ENCODE data around the gene GNL1. TPM values are rescaled to one million over a fixed set of nuclear protein-coding genes. Genes with fewer than 3 reads are reported as not detected.

The GNL1 gene
- total and polyA plus RNA-seq, 9 of the 15 experiments (the other 6 are each of a cell fraction or from before 2014, with no cell fraction given) = 0.73 to 112 (median 58.0) TPM

GRCh38 chr6:30571075-30571761, 14.9 kb upstream of the GNL1 start, which contains the start of gene ABCF1 (continued):
- no peak for TF ChIP-seq PATZ1 (CRISPR knock-in tag; IDR thresholded peaks at IDR 0.05; ENCODE audit: borderline replicate concordance)
- TF ChIP-seq, protein P1, sequence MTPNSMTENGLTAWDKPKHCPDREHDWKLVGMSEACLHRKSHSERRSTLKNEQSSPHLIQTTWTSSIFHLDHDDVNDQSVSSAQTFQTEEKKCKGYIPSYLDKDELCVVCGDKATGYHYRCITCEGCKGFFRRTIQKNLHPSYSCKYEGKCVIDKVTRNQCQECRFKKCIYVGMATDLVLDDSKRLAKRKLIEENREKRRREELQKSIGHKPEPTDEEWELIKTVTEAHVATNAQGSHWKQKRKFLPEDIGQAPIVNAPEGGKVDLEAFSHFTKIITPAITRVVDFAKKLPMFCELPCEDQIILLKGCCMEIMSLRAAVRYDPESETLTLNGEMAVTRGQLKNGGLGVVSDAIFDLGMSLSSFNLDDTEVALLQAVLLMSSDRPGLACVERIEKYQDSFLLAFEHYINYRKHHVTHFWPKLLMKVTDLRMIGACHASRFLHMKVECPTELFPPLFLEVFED (CRISPR knock-in tag; conservative IDR thresholded peaks at IDR 0.05) = peak; percentile 95
- TF ChIP-seq RUNX1 (IDR thresholded peaks at IDR 0.05; ENCODE audit: low read depth) = no peak
- no peak for TF ChIP-seq TRIM28 (IDR thresholded peaks at IDR 0.05)
- no peak for TF ChIP-seq SMARCA4 (IDR thresholded peaks at IDR 0.05)
- no peak for TF ChIP-seq ZNF133 (CRISPR knock-in tag; IDR thresholded peaks at IDR 0.05)
- TF ChIP-seq KLF6 (CRISPR knock-in tag; IDR thresholded peaks at IDR 0.05; ENCODE audit: borderline replicate concordance) = peak; percentile 41; the same call in 1 of the 2 replicates
- no peak for TF ChIP-seq E2F3 (CRISPR knock-in tag; IDR thresholded peaks at IDR 0.05)
- TF ChIP-seq MTA3 (IDR thresholded peaks at IDR 0.05; ENCODE audit: borderline replicate concordance) = peak; percentile 89; the same call in 1 of the 2 replicates
- no peak for TF ChIP-seq MIER1 (IDR thresholded peaks at IDR 0.05; ENCODE audit: low read depth)
- TF ChIP-seq ZNF253 (CRISPR knock-in tag; conservative IDR thresholded peaks at IDR 0.05) = no peak
- no peak for TF ChIP-seq ZNF780A (CRISPR knock-in tag; IDR thresholded peaks at IDR 0.05)
- no peak for TF ChIP-seq EWSR1 (IDR thresholded peaks at IDR 0.05; ENCODE audit: borderline replicate concordance, low read depth, partially characterized antibody)
- no peak for TF ChIP-seq RBM25 (IDR thresholded peaks at IDR 0.05; ENCODE audit: low read depth, low read length, severe bottlenecking)
- TF ChIP-seq HDAC3 (IDR thresholded peaks at IDR 0.05; ENCODE audit: borderline replicate concordance, partially characterized antibody) = peak; percentile 77
- no peak for TF ChIP-seq RBM17 (IDR thresholded peaks at IDR 0.05; ENCODE audit: borderline replicate concordance, low read depth, low read length)
- no peak for TF ChIP-seq FOXA3 (CRISPR knock-in tag; conservative IDR thresholded peaks at IDR 0.05 in 1 of 2, IDR thresholded peaks at IDR 0.05 in 1 of 2)
- peak; percentile 65 for TF ChIP-seq JUND (IDR thresholded peaks at IDR 0.05; ENCODE audit: borderline replicate concordance, low read depth, low read length)
- peak; percentile 38; the same call in 1 of the 3 replicates for TF ChIP-seq JUND (tag; IDR thresholded peaks at IDR 0.05; ENCODE audit: borderline replicate concordance, low read depth, low read length)
- no peak for TF ChIP-seq ZNF507 (tag; conservative IDR thresholded peaks at IDR 0.05)
- TF ChIP-seq, protein P2, sequence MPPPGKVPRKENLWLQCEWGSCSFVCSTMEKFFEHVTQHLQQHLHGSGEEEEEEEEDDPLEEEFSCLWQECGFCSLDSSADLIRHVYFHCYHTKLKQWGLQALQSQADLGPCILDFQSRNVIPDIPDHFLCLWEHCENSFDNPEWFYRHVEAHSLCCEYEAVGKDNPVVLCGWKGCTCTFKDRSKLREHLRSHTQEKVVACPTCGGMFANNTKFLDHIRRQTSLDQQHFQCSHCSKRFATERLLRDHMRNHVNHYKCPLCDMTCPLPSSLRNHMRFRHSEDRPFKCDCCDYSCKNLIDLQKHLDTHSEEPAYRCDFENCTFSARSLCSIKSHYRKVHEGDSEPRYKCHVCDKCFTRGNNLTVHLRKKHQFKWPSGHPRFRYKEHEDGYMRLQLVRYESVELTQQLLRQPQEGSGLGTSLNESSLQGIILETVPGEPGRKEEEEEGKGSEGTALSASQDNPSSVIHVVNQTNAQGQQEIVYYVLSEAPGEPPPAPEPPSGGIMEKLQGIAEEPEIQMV (tag; conservative IDR thresholded peaks at IDR 0.05; ENCODE audit: low read depth) = peak; percentile 62; the same call in 1 of the 2 replicates
- TF ChIP-seq, protein P3, sequence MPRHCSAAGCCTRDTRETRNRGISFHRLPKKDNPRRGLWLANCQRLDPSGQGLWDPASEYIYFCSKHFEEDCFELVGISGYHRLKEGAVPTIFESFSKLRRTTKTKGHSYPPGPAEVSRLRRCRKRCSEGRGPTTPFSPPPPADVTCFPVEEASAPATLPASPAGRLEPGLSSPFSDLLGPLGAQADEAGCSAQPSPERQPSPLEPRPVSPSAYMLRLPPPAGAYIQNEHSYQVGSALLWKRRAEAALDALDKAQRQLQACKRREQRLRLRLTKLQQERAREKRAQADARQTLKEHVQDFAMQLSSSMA (CRISPR knock-in tag; IDR thresholded peaks at IDR 0.05) = no peak

All from K562 (cell line).